HG03571 (cell line): ENCODE data around the gene GPRIN1.

Experiments used
- ATAC-seq: cut with Tn5 transposase; IDR thresholded peaks from one replicate; pipeline ENCODE4 v1.9.1; 2021; ENCODE audit not compliant: unreplicated experiment

The GPRIN1 gene

DNA sequence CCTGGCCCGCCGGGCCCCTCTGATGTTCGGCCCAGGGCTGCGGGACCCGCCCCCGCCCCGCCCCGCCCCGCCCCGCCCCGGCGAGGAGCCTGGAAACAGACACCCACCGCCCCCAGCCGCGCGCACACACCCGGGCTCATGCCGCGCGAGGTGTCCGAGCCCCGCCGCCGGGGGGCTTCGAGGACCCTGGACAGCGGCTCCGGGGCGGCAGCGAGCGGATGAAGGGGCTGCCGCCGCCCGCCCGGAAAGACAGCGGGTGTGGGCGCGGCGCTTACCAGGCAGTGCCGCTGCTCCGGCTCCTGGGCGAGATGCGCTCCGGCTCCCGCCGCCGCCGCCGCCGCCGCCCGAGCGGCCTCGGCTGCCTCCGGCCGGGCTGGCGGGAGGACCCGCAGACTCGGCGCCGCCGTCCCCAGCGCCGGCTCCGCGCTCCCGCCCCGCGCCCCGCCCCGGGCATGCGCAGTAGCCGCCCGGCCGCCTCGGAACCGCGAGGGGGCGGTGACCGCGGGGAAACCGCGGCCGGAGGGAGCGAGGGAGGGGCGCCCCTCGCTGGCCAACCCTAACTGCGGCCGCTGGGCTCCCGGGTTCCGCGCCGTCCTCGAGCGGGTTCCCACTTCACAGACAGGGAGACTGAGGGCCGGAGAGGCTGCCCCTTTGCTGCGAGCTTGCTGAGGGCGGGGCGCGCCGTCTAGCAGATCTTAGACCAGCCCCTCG is at the start of gene GPRIN1:
TSS of gene GPRIN1 (minus strand) at position 433 of the 711 bp plus-strand sequence. CDS start 10,322 bp downstream, outside the sequence.
- peak; percentile 67 for ATAC-seq

DNA sequence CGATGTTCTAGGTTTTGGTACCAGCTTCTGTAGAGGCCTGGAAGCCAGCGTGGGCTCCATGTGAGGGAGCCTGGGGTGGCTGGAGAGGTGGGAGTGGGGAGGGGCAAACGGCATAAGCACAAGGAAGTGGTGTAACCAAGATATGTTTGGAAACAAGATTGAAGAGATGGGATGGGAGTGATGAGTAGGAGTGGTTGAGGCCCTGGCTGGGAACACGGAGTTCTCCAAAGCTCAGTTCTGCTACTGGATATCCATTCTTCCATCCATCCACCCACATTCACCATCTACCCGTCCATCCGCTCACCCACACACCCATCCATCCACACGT is 49.5 kb upstream of the GPRIN1 start:
- no peak for ATAC-seq

DNA sequence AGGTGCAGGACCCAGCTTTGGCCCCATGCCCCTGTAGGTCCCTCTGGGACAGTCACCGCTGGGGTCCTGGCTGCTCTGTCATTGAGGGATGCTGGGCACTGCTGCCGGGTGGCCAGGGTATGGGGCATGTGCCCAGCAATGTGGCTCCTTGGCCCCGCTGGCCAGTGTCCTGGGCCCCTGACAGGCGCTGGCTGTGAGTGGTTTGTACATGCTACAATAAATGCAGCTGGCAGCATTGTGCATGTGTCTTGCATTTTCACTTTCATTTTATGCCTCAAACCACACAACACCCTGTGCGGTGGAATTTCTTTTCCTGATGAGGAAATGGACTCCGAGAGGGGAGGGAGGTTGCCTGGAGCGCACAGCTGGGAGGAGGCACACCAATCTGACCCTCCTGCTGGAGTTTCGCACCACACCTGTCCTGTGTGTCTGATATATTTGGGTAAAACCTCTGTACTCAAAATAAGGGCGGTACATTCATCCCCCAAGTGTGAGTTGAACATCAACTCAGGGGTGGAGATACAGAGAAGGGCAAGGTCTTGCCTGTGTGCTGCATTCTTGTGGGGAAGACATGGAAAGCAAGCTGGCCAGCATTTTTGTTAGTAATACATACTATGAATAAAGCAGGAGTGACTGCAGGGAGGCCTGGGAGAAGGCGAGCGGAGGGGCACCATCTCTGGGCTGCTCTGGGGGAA is 49.0 kb upstream of the GPRIN1 start:
- no peak for ATAC-seq

DNA sequence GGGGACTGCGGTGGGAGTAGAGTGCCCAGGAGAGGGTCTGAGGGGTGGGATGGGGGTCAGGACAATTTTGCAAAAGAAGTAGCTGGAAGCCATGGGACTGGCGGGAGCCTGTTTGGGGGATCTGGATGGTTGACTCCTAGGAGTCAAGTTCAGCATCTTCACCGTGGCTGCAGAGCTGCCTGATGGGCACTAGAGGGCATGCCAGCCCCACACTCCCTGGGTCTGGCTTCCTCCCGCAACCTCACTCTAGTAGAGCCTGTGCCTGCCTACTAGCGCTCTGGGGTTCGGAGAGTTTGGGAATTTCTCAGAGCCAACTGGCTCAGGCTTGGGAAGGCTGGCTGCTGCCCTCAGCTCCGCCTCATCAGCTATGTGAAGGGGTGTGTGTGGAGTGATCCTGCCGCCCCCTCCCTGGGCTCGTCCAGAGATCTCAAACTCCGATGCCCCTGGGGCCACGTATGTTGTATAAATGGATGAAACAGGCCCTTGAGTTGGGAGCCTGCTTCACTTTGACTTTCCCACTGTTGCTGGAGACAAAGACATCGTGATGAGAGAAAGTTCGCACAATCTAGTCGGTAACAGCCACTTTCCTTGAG is 48.1 kb upstream of the GPRIN1 start:
- no peak for ATAC-seq

DNA sequence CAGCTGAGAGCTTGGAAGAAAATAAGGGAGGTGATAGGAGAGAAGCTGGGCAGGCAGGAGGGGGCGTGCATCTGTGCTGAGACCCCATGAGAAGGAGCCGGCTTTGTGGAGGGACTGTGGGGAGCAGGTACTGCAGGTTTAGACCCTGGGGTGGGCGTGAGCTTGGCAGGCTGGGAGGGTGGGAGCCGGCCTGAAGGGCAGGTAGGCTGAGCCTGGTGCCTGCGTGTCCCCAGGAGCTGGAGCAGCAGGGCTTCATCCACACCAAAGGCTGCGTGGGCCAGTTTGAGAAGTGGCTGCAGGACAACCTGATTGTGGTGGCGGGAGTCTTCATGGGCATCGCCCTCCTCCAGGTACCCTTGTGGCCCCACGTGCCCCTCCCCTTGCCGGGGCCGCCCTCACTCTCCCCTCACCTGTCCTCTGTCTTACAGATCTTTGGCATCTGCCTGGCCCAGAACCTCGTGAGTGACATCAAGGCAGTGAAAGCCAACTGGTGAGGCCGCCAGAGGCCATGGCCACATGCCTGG is 46.6 kb upstream of the GPRIN1 start:
- ATAC-seq, result no peak

DNA sequence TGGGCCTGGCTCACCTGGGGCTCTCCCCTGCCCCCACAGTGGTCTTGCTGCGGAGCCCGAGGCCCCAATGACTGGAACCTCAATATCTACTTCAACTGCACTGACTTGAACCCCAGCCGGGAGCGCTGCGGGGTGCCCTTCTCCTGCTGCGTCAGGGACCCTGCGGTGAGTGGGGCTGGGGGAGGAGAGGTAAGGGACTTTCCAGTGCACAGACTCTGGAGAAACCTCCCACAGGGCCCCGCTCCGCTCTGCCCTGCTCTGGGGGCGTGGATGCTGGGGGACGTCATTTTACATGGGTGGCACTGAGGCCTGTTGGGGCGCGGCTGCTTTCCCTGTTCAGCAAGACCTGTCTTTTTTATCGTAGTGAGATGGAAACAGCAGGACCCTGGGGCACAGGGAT is 44.9 kb upstream of the GPRIN1 start:
- no peak for ATAC-seq

DNA sequence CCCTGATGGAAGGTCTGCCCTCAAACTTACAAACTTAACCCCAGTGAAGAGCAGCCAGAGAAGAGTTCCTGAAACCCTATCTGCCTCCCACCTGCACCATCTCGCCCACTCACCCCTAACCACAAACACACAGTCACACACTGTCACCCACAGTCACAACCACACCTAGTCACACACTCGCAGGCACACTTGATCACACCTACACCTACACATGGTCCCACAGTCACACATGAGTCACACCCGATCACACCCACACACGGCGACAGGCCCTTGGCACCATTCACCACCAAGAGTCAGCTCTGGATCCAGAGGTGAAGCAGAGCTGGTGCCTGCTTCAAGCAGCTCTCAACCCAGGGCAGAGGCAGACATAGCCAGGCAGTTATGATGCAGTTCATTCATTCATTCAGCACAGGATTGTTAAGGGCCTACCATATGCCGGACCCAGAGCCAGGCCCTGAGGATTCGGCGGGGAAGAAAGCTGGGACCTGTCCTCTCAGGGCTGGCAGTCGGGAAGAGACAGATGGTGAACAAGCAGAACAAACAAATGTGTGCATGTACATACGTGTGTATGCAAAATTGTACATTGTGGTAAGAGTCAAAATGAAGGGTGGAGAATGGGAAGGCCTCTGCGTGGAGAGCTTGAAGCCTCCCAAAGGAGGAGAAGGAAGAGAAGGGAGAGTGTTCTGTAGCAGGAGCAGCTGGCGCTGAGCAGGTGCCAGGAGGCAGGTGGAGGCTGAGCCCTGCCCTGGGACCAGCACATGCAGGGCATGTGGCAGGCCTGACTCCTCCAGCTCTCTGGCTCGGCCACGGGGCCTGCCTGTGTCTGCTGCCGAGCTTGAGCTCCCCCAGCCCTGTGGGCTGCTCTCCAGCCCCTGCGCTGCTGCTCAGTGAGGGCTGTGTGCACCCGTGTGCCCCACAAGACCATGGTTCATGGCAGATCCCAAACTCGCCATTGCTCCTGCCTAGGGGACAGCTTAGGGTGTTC is 43.7 kb upstream of the GPRIN1 start:
- no peak for ATAC-seq

DNA sequence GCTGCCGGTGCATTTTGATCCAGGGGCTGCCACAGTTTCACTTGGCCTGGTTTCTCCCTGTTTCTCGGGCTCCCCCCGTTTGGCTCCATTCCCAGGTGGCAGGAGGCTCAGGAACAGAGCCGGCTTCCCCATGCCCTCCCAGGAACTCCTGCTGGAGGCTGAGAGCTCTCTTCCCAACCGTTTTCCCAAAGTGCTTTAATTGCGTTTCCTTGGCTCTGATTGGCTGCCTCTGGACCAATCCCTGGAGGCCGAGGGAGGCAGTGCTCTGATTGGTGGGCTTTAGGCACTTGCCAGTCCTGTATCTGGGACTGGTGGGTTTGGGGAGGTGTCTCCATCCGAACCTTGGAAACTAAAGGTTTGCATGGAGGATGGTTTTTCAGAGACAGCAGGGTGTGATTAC is 42.2 kb upstream of the GPRIN1 start:
- ATAC-seq, result no peak

DNA sequence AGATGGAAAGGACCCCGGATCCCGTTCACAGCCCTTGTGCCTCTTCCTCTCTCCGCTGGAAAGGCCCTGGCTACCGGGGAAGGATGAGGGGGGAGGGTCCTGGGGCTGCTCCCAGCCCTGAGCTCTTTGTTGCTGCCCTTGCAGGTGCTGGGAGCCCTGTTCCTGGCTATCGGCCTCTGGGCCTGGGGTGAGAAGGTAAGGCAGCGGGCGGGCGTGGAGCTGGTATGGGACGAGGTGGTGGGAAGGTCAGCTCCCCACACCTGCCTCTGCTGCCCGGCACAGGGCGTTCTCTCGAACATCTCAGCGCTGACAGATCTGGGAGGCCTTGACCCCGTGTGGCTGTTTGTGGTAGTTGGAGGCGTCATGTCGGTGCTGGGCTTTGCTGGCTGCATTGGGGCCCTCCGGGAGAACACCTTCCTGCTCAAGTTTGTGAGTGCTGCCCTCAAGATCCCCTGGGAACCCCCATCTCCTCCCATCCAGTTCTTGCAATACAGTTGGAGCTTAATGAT is 41.6 kb upstream of the GPRIN1 start:
- no peak for ATAC-seq

DNA sequence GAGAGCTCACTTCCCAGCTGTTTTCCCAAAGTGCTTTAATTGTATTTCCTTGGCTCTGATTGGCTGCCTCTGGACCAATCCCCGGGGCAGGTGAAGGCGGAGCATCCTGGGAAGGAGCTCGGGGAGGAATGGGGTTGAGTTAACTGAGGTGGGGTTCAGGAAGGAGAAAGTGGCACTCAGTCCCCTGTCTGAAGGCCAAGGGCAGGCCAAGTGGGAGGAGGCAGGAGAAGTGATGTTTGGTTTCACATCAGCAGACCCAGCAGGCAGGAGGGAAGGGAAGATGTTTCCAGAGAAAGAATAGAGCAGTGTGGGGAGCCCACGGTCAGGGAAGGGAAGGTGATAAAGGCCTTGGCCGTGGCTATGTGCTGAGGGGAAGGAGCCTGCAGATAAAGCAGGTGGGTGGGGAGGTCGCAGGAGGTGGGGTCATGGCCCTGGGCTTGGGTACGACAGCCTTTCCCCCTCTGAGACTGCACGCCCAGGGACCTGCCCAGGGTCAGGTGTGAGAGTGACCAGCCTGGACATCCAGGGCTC is 40.5 kb upstream of the GPRIN1 start:
- no peak for ATAC-seq

DNA sequence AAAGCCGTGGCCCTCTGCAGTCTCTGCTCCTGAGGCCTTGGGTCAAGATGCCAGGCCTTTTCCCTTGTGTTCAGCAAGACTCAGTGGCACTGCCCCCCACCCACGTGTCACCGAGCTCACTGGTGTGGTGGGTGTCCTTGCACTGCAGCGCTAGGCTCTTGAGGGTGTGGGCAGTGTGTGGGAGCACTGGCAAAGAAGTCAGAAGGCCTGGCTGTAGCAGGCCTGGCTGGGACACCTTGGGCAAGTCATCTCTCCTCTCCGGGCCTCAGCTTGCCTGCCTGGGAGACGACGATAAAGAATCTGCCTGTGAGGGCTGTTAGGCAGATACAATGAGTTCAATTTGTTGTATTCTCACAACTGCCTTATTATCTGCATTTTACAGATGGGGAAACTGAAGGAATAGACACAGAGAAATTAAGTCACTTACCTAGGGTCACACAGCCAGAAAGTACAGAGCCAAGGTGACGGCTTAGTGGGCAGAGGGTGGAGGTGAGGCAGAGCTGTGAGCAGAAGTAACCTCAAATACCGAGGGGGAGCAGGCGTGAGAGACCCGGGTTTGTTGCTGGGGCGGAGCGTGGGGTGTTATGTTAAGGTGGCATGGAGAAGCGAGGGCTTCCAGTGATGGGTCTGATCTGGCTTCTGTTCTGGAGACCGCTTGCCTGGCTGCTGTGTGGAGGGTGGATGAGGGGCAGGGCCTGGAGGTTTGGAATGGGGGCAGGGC is 38.7 kb upstream of the GPRIN1 start:
- ATAC-seq, result no peak

DNA sequence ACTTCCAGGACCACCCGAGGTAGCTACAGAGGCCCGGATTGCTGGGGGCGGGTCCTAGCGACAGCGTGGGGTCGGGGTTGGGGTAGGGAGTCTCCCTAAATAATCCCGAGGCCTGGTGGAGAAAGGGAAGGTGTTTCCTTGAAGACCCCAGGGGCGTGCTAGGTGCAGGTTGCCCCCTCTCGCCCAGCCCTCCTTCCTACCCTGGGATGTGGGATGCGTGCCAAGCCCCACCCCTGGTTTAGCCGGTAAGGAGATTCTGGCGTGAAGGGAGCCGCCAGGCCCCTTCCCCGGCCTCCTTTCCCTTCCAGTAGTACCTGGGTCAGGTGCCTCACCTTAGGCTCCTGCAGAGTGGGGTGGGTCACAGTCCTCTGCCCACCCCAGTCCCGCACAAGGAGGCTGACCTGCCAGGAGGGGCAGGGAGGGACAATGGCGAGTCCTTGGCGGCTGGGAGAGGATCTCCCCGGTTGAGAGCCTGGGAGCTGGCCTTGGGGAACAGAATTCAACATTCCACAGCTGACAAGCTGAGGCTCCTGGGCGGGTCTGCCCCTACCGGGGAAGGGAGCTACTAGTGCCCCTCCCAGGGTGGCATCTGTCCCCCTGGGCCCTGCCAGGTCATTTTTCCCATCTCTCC is 38.0 kb upstream of the GPRIN1 start:
- no peak for ATAC-seq

DNA sequence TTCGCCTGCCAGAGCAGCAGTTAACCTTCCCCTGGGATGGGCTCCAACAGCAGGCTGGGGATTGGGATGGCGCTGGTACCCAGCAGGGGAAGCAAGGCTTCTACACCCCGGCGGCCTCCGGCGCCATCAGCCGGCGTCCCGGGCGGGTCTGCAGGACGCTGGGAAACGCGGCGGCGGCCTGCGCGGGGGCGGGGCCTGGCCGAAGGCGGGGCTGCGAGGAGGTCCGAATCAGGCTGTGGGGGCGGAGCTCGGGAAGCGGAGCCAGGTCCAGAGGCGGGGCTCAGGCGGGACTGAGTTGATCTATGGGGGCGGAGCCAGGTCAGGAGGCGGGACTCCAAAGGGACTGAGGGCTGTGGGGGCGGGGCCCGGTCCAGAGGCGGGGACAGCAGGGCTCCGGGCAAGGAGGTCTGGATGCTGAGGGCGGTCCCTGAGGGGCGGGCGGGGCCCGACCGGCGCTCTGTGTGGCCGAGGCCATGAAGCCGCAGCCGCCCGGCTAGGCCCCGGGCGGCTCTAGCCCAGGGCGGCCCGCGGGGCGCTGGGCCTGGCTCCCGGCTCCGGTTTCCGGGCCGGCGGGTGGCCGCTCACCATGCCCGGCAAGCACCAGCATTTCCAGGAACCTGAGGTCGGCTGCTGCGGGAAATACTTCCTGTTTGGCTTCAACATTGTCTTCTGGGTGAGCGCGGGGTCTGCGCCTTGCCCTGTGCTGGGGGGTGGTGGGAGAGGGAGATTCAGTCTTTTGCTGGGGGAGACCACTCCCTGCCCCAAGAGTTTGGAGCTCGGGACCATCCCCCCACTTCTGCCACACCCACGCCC is 37.3 kb upstream of the GPRIN1 start, which contains the start of gene TSPAN17:
TSS of gene TSPAN17 (plus strand) at position 455 of the 813 bp plus-strand sequence. CDS start at position 587, 132 bp downstream.
- ATAC-seq, result peak; percentile 94

DNA sequence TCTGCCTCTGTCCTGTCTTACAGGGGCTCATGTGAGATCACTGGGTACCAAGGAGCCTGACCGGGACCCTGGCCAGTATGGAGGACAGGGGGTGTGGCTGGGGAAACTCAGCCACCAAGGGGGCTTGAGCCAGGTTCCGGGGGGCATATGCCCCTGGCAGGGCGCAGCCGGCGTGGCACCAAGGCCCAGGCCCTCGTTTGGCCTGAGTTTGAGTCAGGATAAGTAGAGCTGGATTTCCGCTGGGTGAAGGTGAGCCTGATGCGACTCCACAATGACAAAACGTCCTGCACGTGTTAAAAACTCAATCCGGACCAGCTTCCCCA is 36.7 kb upstream of the GPRIN1 start:
- peak; percentile 17 for ATAC-seq

DNA sequence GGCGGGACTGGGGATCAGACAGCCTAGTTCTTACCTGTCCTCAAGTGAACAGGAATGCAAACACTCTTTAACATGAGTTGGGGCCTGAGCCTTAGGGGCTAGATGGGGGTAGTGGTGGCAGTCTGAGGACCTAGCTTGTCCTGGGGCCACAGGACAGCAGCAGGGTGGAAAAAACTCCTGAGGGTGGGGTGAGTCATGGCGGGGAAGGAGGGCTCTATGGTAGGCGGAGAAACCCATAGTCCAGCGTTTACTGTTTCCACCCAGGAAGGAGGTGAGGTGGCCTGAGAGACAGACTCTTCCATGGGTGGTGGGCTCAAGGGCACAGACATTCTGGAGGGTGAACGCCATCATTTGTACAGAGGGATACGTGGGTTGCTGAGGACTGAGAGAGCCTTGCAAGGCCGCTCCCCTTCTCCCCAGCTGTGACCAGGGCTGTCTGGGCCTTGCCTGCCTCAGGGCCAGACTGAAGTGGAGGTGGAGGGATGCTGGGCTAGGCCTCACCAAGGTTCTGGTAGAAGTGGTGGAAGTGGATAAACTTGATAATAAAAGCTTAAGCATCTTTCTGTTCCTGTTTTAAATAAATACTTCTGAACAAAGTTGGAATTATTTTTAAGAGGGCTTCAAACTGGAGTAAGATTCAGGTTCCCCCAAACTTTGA is 36.2 kb upstream of the GPRIN1 start:
- no peak for ATAC-seq

DNA sequence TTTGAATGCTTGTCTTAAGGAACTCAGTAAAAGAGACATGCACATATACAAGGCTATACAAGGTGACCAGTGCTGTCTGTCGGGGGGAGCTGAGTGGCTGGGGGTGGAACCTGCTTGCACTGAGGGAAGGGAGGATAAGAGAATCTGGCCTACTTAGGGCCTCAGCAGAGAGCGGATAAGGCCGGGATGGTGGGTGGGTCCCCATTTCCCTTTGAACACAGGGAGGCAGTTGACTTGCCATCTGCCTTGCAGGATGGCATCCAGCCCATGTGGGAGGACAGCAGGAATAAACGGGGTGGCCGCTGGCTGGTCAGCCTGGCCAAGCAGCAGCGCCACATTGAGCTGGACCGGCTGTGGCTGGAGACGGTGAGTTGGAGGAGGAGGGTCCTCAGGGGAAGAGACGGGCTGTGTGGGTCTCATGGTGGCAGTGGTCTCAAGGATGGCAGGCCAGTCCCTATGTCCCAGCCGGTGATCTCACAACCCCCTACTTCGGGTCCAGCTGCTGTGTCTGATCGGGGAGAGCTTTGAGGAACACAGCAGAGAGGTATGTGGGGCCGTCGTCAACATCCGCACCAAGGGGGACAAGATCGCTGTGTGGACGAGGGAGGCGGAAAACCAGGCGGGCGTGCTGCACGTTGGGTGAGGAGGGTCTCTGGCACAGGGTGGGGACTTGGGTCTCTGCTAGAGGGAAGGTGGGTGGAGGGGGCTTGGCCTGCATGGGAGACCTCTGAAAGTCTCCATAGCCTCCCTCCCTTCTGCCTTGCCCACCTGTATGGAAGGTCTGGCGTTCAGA is 35.1 kb upstream of the GPRIN1 start:
- ATAC-seq, result no peak

DNA sequence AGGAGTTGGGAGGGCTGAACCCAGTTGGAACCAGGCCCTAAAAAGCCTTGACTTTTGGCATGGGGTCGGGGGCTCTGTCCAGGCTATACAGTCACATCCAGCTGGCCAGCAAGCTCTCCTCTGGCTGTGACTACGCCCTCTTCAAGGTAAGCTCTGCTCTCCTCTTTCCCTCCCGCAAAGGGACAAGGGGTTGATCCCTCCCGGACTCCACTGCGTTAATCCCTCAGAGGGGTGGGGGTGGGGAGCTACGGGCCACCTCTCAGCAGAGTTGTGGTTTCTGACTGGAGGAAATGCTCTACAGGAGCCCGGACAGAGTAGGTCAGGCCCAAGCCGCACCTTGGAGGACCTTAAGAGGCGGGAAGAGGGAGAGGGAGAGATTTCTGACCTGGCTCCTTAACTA is 34.3 kb upstream of the GPRIN1 start:
- ATAC-seq, result no peak
